Neural cell (in vitro differentiated cells): Measurements from ENCODE around the gene CGNL1. TPM values are rescaled to one million over a fixed set of nuclear protein-coding genes. Genes with fewer than 3 reads are reported as not detected.

Source experiments
- H2AFZ ChIP-seq: fragments of 200-600, 300-800 bp; sonication (generic), shearing (Covaris generic); 2 replicates; pipeline ENCODE4 v1.6.0; 2014; ENCODE audit warnings: low read depth, mild to moderate bottlenecking, antibody characterized with exemption, low read length, moderate library complexity
- H3F3A ChIP-seq: fragments of 200-600 bp; shearing (Covaris generic); 2 replicates; pipeline ENCODE4 v1.6.1; 2016; ENCODE audit warnings: mild to moderate bottlenecking, moderate library complexity, mixed read lengths, antibody characterized with exemption, low read length; ENCODE audit not compliant: insufficient read depth, poor library complexity, severe bottlenecking
- H3K27ac ChIP-seq: fragments of 200-600, 300-800 bp; sonication (generic), shearing (Covaris generic); 2 replicates; pipeline ENCODE4 v1.5.1; 2014; ENCODE audit warnings: mild to moderate bottlenecking, low read length, moderate library complexity
- H3K27me3 ChIP-seq: fragments of 300-800, 200-600 bp; sonication (generic), shearing (Covaris generic); 2 replicates; pipeline ENCODE4 v1.6.0; 2014; ENCODE audit warnings: mild to moderate bottlenecking, low read depth, low read length, moderate library complexity; ENCODE audit not compliant: insufficient read depth
- H3K36me3 ChIP-seq: fragments of 300-800, 200-600 bp; sonication (generic), shearing (Covaris generic); 2 replicates; pipeline ENCODE4 v1.5.1; 2014; ENCODE audit warnings: mild to moderate bottlenecking, antibody characterized with exemption, low read length, moderate library complexity; ENCODE audit not compliant: insufficient read depth
- H3K4me2 ChIP-seq: fragments of 300-800, 200-600 bp; sonication (generic), shearing (Covaris generic); 2 replicates; pipeline ENCODE4 v1.6.0; 2014; ENCODE audit warnings: mild to moderate bottlenecking, low read length
- H3K4me3 ChIP-seq: fragments of 300-800, 200-600 bp; sonication (generic), shearing (Covaris generic); 2 replicates; pipeline ENCODE4 v1.5.1; 2014; ENCODE audit warnings: mild to moderate bottlenecking, low read length, moderate library complexity
- H3K79me2 ChIP-seq: fragments of 200-600 bp; shearing (Covaris generic); replicated peaks from 2 replicates; pipeline ENCODE4 v1.6.0; 2014; ENCODE audit warnings: mild to moderate bottlenecking, low read length, moderate library complexity; ENCODE audit not compliant: insufficient read depth
- H3K9ac ChIP-seq: fragments of 300-800, 200-600 bp; sonication (generic), shearing (Covaris generic); 2 replicates; pipeline ENCODE4 v1.6.1; 2016; ENCODE audit warnings: mild to moderate bottlenecking, low read length, mixed read lengths
- H3K9me2 ChIP-seq: fragments of 200-600 bp; shearing (Covaris generic); 2 replicates; pipeline ENCODE4 v1.6.1; 2016; ENCODE audit warnings: mild to moderate bottlenecking, low read length, mixed read lengths; ENCODE audit not compliant: insufficient read depth
- H3K9me3 ChIP-seq: fragments of 200-600, 300-800 bp; sonication (generic), shearing (Covaris generic); 2 replicates; pipeline ENCODE4 v1.6.1; 2016; ENCODE audit warnings: mild to moderate bottlenecking, mixed run types, low read length, moderate library complexity, mixed read lengths
- H4K20me1 ChIP-seq: fragments of 200-600 bp; shearing (Covaris generic); 2 replicates; pipeline ENCODE4 v1.6.1; 2016; ENCODE audit warnings: mild to moderate bottlenecking, mixed run types; ENCODE audit not compliant: insufficient read depth
- EP300 ChIP-seq: fragments of 450-650 bp; conservative IDR thresholded peaks from 2 replicates; pipeline ENCODE4 v1.6.1; 2014; ENCODE audit warnings: antibody characterized with exemption, mild to moderate bottlenecking, moderate library complexity; ENCODE audit not compliant: poor library complexity, severe bottlenecking
- EZH2 ChIP-seq: fragments of 200-600, 300-800 bp; shearing (Covaris generic), sonication (generic); IDR thresholded peaks from 2 replicates; pipeline ENCODE4 v1.6.1; 2014; ENCODE audit warnings: antibody characterized with exemption, low read length, borderline replicate concordance, mild to moderate bottlenecking; ENCODE audit not compliant: insufficient read depth, poor library complexity, severe bottlenecking
- MXI1 ChIP-seq: fragments of 450-650 bp; conservative IDR thresholded peaks from 2 replicates; pipeline ENCODE4 v1.6.1; 2014; ENCODE audit warnings: antibody characterized with exemption, mild to moderate bottlenecking; ENCODE audit not compliant: poor library complexity, severe bottlenecking
- POLR2AphosphoS5 ChIP-seq: IDR thresholded peaks from 2 replicates; pipeline ENCODE4 v1.6.1; 2012
- RAD21 ChIP-seq: fragments of 450-650 bp; conservative IDR thresholded peaks from 2 replicates; pipeline ENCODE4 v1.6.1; 2014; ENCODE audit warnings: antibody characterized with exemption, mild to moderate bottlenecking, moderate library complexity
- SMC3 ChIP-seq: fragments of 450-650 bp; conservative IDR thresholded peaks from 2 replicates; pipeline ENCODE4 v1.6.1; 2014; ENCODE audit warnings: antibody characterized with exemption, mild to moderate bottlenecking, moderate library complexity; ENCODE audit not compliant: poor library complexity
- TAF1 ChIP-seq: IDR thresholded peaks from 2 replicates; pipeline ENCODE4 v1.6.1; 2012; ENCODE audit warnings: low read depth
- polyA plus RNA-seq: library from polyadenylated mRNA; depleted of rRNA; stranded (reverse); fragments of >200 nt; gene quantifications from 2 replicates; pipeline ENCODE4 v1.2.3, GENCODE V29; 2014
- TF ChIP-seq, protein P1 (sequence below): fragments of 450-650 bp; IDR thresholded peaks from 2 replicates; pipeline ENCODE4 v1.5.1; 2014; ENCODE audit warnings: antibody characterized with exemption, mild to moderate bottlenecking, moderate library complexity; ENCODE audit not compliant: poor library complexity, severe bottlenecking
- TF ChIP-seq, protein P2 (sequence below): IDR thresholded peaks from 2 replicates; pipeline ENCODE4 v1.6.1; 2012; ENCODE audit warnings: borderline replicate concordance

Gene CGNL1
- polyA plus RNA-seq, 1 donor from 2014 or later, result 0.26 TPM

DNA sequence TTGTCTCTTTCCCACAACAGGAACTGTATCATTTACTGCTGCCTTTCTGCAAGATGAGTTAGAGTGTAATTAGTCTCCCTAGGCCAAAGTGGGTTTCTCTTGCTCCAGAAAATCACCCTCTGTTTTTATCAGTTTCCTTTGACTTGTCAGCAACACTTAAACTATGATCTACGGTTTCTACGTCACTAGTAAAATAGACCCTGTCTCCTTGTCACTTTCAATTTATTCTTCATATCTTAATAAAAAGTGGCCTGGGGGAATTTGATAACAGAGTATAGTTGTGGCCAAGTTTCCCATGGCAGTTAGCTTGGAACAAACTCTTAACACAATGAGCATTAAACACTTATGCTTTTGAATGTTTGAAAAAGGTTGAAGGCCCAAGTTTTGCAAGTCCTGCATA lies 79.6 kb downstream of the CGNL1 start:
- Histone ChIP-seq H3K4me2 (peak overlapping the region; percentile 19), H3K36me3 (no peaks in the 10 kb centered on the region), H3K79me2 (no peaks in the 10 kb centered on the region), H2AFZ (no peak overlapping the region), H3K9me3 (no peaks in the 10 kb centered on the region), H4K20me1 (no peaks in the 10 kb centered on the region), H3K9ac (no peak overlapping the region), H3K27ac (peak overlapping the region; percentile 68), H3K9me2 (no peaks in the 10 kb centered on the region), H3K27me3 (no peaks in the 10 kb centered on the region), H3F3A (peaks cover 7% of the 10 kb centered on the region), H3K4me3 (peak overlapping the region; percentile 5)
- TF ChIP-seq RAD21, result no peak
- TF ChIP-seq EZH2, result no peak
- TF ChIP-seq, protein P1, sequence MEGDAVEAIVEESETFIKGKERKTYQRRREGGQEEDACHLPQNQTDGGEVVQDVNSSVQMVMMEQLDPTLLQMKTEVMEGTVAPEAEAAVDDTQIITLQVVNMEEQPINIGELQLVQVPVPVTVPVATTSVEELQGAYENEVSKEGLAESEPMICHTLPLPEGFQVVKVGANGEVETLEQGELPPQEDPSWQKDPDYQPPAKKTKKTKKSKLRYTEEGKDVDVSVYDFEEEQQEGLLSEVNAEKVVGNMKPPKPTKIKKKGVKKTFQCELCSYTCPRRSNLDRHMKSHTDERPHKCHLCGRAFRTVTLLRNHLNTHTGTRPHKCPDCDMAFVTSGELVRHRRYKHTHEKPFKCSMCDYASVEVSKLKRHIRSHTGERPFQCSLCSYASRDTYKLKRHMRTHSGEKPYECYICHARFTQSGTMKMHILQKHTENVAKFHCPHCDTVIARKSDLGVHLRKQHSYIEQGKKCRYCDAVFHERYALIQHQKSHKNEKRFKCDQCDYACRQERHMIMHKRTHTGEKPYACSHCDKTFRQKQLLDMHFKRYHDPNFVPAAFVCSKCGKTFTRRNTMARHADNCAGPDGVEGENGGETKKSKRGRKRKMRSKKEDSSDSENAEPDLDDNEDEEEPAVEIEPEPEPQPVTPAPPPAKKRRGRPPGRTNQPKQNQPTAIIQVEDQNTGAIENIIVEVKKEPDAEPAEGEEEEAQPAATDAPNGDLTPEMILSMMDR, result no peak
- no peak for TF ChIP-seq EP300
- TF ChIP-seq TAF1, result no peak
- no peak for TF ChIP-seq SMC3
- TF ChIP-seq, protein P2, sequence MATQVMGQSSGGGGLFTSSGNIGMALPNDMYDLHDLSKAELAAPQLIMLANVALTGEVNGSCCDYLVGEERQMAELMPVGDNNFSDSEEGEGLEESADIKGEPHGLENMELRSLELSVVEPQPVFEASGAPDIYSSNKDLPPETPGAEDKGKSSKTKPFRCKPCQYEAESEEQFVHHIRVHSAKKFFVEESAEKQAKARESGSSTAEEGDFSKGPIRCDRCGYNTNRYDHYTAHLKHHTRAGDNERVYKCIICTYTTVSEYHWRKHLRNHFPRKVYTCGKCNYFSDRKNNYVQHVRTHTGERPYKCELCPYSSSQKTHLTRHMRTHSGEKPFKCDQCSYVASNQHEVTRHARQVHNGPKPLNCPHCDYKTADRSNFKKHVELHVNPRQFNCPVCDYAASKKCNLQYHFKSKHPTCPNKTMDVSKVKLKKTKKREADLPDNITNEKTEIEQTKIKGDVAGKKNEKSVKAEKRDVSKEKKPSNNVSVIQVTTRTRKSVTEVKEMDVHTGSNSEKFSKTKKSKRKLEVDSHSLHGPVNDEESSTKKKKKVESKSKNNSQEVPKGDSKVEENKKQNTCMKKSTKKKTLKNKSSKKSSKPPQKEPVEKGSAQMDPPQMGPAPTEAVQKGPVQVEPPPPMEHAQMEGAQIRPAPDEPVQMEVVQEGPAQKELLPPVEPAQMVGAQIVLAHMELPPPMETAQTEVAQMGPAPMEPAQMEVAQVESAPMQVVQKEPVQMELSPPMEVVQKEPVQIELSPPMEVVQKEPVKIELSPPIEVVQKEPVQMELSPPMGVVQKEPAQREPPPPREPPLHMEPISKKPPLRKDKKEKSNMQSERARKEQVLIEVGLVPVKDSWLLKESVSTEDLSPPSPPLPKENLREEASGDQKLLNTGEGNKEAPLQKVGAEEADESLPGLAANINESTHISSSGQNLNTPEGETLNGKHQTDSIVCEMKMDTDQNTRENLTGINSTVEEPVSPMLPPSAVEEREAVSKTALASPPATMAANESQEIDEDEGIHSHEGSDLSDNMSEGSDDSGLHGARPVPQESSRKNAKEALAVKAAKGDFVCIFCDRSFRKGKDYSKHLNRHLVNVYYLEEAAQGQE, result no peak
- TF ChIP-seq MXI1, result no peak
- TF ChIP-seq POLR2AphosphoS5, result no peak

DNA sequence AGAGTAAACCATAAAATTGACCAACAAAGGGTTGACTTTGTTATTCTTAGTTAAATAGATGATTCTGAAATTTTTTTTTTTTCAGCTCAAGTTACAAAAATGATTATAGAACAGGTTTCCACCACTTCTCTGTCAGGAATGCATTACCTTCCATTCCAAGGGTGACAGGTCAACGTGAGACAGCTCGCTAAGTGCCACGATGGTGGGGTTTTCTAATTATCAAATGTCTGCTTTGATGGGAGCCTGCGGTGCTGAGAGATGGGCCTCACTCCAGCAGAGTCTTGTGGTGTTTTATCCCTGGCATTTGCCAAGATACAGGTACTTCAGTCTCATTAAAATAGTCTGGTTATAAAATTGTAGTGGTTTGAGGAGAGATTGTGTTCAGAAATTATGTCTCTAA lies 80.3 kb downstream of the CGNL1 start:
- H3K4me2 ChIP-seq, result peak overlapping the region; percentile 30
- peak overlapping the region; percentile 22 for H3K4me3 ChIP-seq
- H3K9me3 ChIP-seq, result no peaks in the 10 kb centered on the region
- H3K27ac ChIP-seq, result peak overlapping the region; percentile 68
- H3K27me3 ChIP-seq, result no peaks in the 10 kb centered on the region
- H3K9ac ChIP-seq, result peak overlapping the region; percentile 24
- H4K20me1 ChIP-seq, result no peaks in the 10 kb centered on the region
- H3F3A ChIP-seq, result peaks cover 7% of the 10 kb centered on the region
- TF ChIP-seq MXI1, result no peak
- TF ChIP-seq RAD21, result no peak
- TF ChIP-seq EP300, result peak; percentile 93
- no peak for TF ChIP-seq SMC3
- TF ChIP-seq, protein P1, result no peak
- TF ChIP-seq TAF1, result no peak
- TF ChIP-seq, protein P2, result peak; percentile 63
- TF ChIP-seq POLR2AphosphoS5, result peak; percentile 84
- TF ChIP-seq EZH2, result no peak
- no peak overlapping the region for H2AFZ ChIP-seq
- H3K79me2 ChIP-seq, result no peaks in the 10 kb centered on the region
- no peaks in the 10 kb centered on the region for H3K36me3 ChIP-seq
- no peaks in the 10 kb centered on the region for H3K9me2 ChIP-seq
